Natural killer cell (primary cell): ENCODE measurements around the gene GRAMD4. TPM values are rescaled to one million over a fixed set of nuclear protein-coding genes. Genes with fewer than 3 reads are reported as not detected.

Source experiments
- ATAC-seq, 3 donors: fragments of 150-1000 bp in 2 of 3; fragments of 200-7000 bp in 1 of 3; cut with Tn5 transposase; 1 replicate in 1 of 3; 2 replicates in 2 of 3; pipeline ENCODE4 v1.10.0; 2021; ENCODE audit warnings: mild to moderate bottlenecking in 2 of 3, moderate library complexity in 2 of 3
- DNase-seq, 2 donors: peaks; one replicate each; pipeline versions ENCODE4 v3.0.0 to v3.0.0-alpha.2; 2013 to 2021; ENCODE audit warnings: mixed read lengths in 1 of 2
- H3K27ac ChIP-seq: one replicate; pipeline ENCODE4 v1.5.1; 2013; ENCODE audit warnings: mild to moderate bottlenecking, low read length
- H3K27me3 ChIP-seq: one replicate; pipeline ENCODE4 v1.6.1; 2013; ENCODE audit warnings: low read length; ENCODE audit not compliant: control insufficient read depth, insufficient read depth
- H3K36me3 ChIP-seq: one replicate; pipeline ENCODE4 v1.6.1; 2013; ENCODE audit warnings: low read length; ENCODE audit not compliant: control insufficient read depth, insufficient read depth
- H3K4me1 ChIP-seq: one replicate; pipeline ENCODE4 v1.6.1; 2013; ENCODE audit warnings: low read length; ENCODE audit not compliant: control insufficient read depth, insufficient read depth
- H3K4me3 ChIP-seq: one replicate; pipeline ENCODE4 v1.5.1; 2013; ENCODE audit warnings: low read length
- H3K9me3 ChIP-seq: one replicate; pipeline ENCODE4 v1.6.1; 2013; ENCODE audit warnings: low read length; ENCODE audit not compliant: control insufficient read depth, insufficient read depth
- H3K27ac Mint-ChIP-seq, 2 donors: one replicate each; pipeline ENCODE4 v1.8.0; 2022; ENCODE audit warnings: mild to moderate bottlenecking in 2 of 2, mixed read lengths in 2 of 2, moderate library complexity in 1 of 2
- H3K27me3 Mint-ChIP-seq, 2 donors: one replicate each; pipeline ENCODE4 v1.8.0; 2022; ENCODE audit warnings: low read depth in 2 of 2, mixed read lengths in 2 of 2
- H3K36me3 Mint-ChIP-seq: one replicate; pipeline ENCODE4 v1.8.0; 2022; ENCODE audit warnings: mixed read lengths
- H3K4me1 Mint-ChIP-seq, 2 donors: one replicate each; pipeline ENCODE4 v1.8.0; 2022; ENCODE audit warnings: mixed read lengths in 2 of 2
- H3K4me3 Mint-ChIP-seq: one replicate; pipeline ENCODE4 v1.8.0; 2022; ENCODE audit warnings: mild to moderate bottlenecking, moderate library complexity, mixed read lengths
- H3K9me3 Mint-ChIP-seq, 2 donors: one replicate each; pipeline ENCODE4 v1.8.0; 2022; ENCODE audit warnings: mixed read lengths in 2 of 2
- CTCF ChIP-seq: fragments of 200-600 bp; IDR thresholded peaks from one replicate; pipeline ENCODE4 v1.8.0; 2022; ENCODE audit warnings: antibody characterized with exemption
- WGBS: methylation state at CpG from one replicate; pipeline ENCODE4 v1.1.7; 2013; ENCODE audit warnings: missing lambda C conversion rate; ENCODE audit not compliant: insufficient coverage; 5-methylcytosine and 5-hydroxymethylcytosine counted together
- intact Hi-C: fragments of 100-400 bp; cut with micrococcal nuclease; formaldehyde crosslinking; loops from one replicate; pipeline ENCODE4 v1.14.2; 2022
- total RNA-seq, 4 donors: library from RNA; stranded (reverse); fragments of 120-200 nt in 1 of 4; gene quantifications; one replicate each; pipeline versions ENCODE4 v1.2.3 to v1.2.4, GENCODE V29; 2013 to 2022

GRAMD4 gene
- total RNA-seq, 3 donors from 2014 or later (not counting 1 experiment from before 2014, with no cell fraction given), result 30.0 to 78.5 (median 41.6) TPM

DNA sequence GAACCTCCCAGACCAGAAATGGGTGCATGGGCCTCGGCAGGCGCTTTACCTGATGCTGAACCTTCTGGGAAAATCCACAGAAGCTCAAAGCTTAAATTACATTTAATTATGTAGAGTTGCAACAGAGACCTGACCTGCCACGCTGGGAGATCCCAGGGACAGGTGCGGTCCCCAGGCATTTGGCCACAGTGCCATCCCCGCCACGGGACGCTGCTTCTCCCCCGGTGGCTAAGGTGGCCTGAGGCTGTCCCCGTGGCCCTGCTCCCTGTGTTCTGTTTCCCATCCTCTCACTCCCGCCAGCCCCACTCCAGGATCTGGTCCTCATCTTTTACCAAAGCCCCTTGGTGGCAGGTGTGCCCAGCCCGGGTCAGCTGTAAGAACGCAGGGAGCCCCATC is 39.6 kb downstream of the GRAMD4 start:
- H3K4me1 Mint-ChIP-seq, result peaks cover 0 to 13% of the 10 kb centered on the region in 2 donors
- Histone ChIP-seq H3K27me3 (no peaks in the 10 kb centered on the region), H3K4me1 (peaks cover 19% of the 10 kb centered on the region), H3K36me3 (peaks cover 13% of the 10 kb centered on the region), H3K27ac (no peak overlapping the region), H3K9me3 (no peaks in the 10 kb centered on the region), H3K4me3 (no peak overlapping the region)
- intact Hi-C loops, result no loop called here
- DNase-seq, result no peak
- WGBS, result 94% methylated on average over 12 of the region's 12 CpGs
- H3K27me3 Mint-ChIP-seq, result no peaks in the 10 kb centered on the region
- no peaks in the 10 kb centered on the region for H3K9me3 Mint-ChIP-seq
- ATAC-seq, result no peak
- no peaks in the 10 kb centered on the region for H3K36me3 Mint-ChIP-seq
- no peak overlapping the region for H3K4me3 Mint-ChIP-seq
- no peak for TF ChIP-seq CTCF
- no peak overlapping the region for H3K27ac Mint-ChIP-seq

DNA sequence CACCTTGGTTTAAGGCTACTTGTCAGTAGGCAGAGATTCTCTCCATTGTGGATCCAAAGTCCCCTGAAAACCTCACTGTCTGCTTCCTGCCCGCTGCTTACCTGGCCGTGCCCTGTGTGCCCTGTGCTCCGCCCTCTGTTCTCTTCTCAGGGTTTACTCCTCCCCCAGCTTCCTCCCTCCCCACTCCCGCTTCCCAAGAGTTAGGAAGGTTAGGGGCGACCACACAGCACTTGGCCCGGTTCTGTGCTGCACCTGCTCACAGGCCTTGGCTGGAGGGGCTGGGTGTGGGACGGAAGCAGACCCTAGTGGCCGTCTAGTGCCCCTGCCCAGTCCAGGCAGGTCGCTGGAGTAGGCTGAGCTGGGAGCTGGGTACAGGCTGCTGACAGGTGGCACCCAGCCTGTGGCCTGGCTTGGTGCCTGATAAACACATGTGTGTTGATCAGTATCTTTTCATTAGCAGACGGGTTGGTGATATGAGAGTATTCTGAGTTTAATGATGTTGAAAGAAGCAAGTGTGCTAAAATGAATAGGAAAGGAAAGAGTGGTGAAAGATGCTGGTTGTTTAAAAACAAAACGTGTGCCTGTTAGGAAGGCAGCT is 40.5 kb downstream of the GRAMD4 start:
- Mint-ChIP-seq H3K36me3 (no peaks in the 10 kb centered on the region), H3K27ac (no peak overlapping the region), H3K4me3 (no peak overlapping the region)

GRCh38 chr22:46661221-46661851 is 41.1 kb downstream of the GRAMD4 start:
- Mint-ChIP-seq H3K4me3 (no peak overlapping the region), H3K4me1 (peaks cover 0 to 8% of the 10 kb centered on the region in 2 donors), H3K36me3 (no peaks in the 10 kb centered on the region), H3K27ac (no peak overlapping the region), H3K27me3 (no peaks in the 10 kb centered on the region), H3K9me3 (no peaks in the 10 kb centered on the region)
- Histone ChIP-seq H3K4me1 (peaks cover 7% of the 10 kb centered on the region), H3K27me3 (no peaks in the 10 kb centered on the region), H3K4me3 (no peak overlapping the region), H3K36me3 (peaks cover 24% of the 10 kb centered on the region), H3K27ac (no peak overlapping the region), H3K9me3 (no peaks in the 10 kb centered on the region)
- no peak for TF ChIP-seq CTCF
- ATAC-seq, result no peak
- DNase-seq, result peak in 1 of 2 donors; percentile 70
- 81% methylated on average over 22 of the region's 22 CpGs for WGBS
- intact Hi-C loops, result no loop called here

More for the DNA sequence above, 40.5 kb downstream of the GRAMD4 start:
- Histone ChIP-seq H3K36me3 (peaks cover 19% of the 10 kb centered on the region), H3K27ac (no peak overlapping the region), H3K27me3 (no peaks in the 10 kb centered on the region), H3K4me1 (peaks cover 11% of the 10 kb centered on the region), H3K4me3 (no peak overlapping the region), H3K9me3 (no peaks in the 10 kb centered on the region)
- intact Hi-C loops, result no loop called here
- no peaks in the 10 kb centered on the region for H3K27me3 Mint-ChIP-seq
- WGBS, result 48% methylated on average over 10 of the region's 11 CpGs
- no peaks in the 10 kb centered on the region for H3K9me3 Mint-ChIP-seq
- TF ChIP-seq CTCF, result no peak
- peaks cover 0 to 8% of the 10 kb centered on the region in 2 donors for H3K4me1 Mint-ChIP-seq
- DNase-seq, result peak in 1 of 2 donors; percentile 52
- ATAC-seq, result no peak
